ENCODE data around the gene PSAT1. TPM values are rescaled to one million over a fixed set of nuclear protein-coding genes. Genes with fewer than 3 reads are reported as not detected.

The PSAT1 gene
- total RNA-seq, 2 experiments from 2014 or later = 110 to 112 TPM

DNA sequence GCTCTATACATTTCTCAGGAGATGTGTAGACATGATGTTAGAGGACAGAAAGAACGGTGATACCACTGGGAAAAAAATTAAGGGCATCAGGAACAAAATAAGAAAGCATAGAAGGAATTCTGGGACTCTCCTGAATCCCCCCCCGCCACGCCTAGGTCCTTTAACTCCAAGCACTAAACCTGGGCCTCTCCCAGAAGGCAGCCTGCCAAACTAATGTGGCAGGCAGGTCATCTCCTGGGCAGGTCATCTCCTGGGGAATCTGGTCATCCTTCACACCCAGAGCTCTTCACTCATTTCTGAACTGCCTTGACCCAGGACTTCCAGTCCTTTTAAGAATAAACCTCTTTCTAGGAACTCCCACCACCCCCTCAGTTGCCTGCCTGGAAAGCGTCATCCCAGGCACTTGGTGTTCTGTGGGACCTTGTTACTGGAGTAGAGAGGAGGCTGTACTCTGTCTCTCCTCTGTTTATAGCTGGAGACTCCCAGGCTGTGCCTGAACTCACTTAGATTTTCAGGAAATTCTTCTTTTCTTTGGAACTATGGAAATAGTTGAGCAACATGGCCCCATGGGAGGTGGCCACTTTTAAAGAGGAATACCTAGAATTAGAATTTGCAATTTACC lies 24.1 kb downstream of the PSAT1 start:
- Mint-ChIP-seq H3K27ac (no peak overlapping the region), H3K27me3 (ENCODE audit: low read depth) (no peaks in the 10 kb centered on the region), H3K9me3 (ENCODE audit: insufficient read depth) (no peaks in the 10 kb centered on the region), H3K4me1 (ENCODE audit: low read depth) (peaks cover 7% of the 10 kb centered on the region), H3K36me3 (ENCODE audit: low read depth) (peaks cover 87% of the 10 kb centered on the region), H3K4me3 (no peak overlapping the region)
- DNase-seq = no peak
- no peak for ATAC-seq
- ChIA-PET POLR2A (no interaction called here), CTCF (no interaction called here)

GRCh38 chr9:78321505-78321904 lies 24.6 kb downstream of the PSAT1 start:
- no peak for ATAC-seq
- H3K4me1 Mint-ChIP-seq (ENCODE audit: low read depth) = peaks cover 7% of the 10 kb centered on the region
- no peak overlapping the region for H3K4me3 Mint-ChIP-seq
- no peak overlapping the region for H3K27ac Mint-ChIP-seq
- POLR2A ChIA-PET = no interaction called here
- H3K27me3 Mint-ChIP-seq (ENCODE audit: low read depth) = no peaks in the 10 kb centered on the region
- H3K9me3 Mint-ChIP-seq (ENCODE audit: insufficient read depth) = no peaks in the 10 kb centered on the region
- H3K36me3 Mint-ChIP-seq (ENCODE audit: low read depth) = peaks cover 86% of the 10 kb centered on the region
- DNase-seq = no peak
- CTCF ChIA-PET = no interaction called here

GRCh38 chr9:78324068-78324650 lies 27.2 kb downstream of the PSAT1 start:
- Mint-ChIP-seq H3K27me3 (ENCODE audit: low read depth) (no peaks in the 10 kb centered on the region), H3K4me3 (no peak overlapping the region), H3K36me3 (ENCODE audit: low read depth) (peaks cover 81% of the 10 kb centered on the region), H3K9me3 (ENCODE audit: insufficient read depth) (no peaks in the 10 kb centered on the region), H3K27ac (no peak overlapping the region), H3K4me1 (ENCODE audit: low read depth) (peaks cover 7% of the 10 kb centered on the region)
- DNase-seq (no peak), ATAC-seq (no peak)
- ChIA-PET CTCF (no interaction called here), POLR2A (no interaction called here)

GRCh38 chr9:78324682-78325081 lies 27.8 kb downstream of the PSAT1 start:
- Mint-ChIP-seq H3K36me3 (ENCODE audit: low read depth) (peaks cover 80% of the 10 kb centered on the region), H3K9me3 (ENCODE audit: insufficient read depth) (no peaks in the 10 kb centered on the region), H3K4me1 (ENCODE audit: low read depth) (peaks cover 8% of the 10 kb centered on the region), H3K4me3 (no peak overlapping the region), H3K27me3 (ENCODE audit: low read depth) (no peaks in the 10 kb centered on the region), H3K27ac (no peak overlapping the region)
- ChIA-PET POLR2A (no interaction called here), CTCF (interaction anchor here (0.8 kb wide), 1 partner anchor 45 kb away, joined by 3 read pairs; no protein-coding TSS in a partner anchor)
- no peak for ATAC-seq
- no peak for DNase-seq

DNA sequence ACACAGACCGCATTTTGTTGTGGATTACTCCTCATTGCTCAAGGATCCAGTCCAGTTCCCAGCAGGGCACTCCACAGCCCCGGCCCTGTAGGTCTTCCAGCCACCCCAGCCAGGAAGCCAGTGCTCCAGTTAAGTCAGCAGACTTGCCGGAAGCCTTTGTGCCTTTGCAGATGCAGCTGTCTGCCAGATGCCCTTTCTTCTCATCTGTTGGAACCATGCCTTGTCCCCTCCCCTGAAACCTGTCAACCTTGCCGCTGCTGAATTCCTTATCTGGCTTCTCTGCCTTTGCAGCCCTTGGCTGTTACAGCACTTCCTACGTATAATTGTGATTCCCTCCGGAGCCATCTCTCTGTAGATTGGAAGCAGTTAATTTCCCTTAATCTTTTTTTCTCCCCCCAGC lies 28.4 kb downstream of the PSAT1 start:
- POLR2A ChIA-PET = no interaction called here
- peak overlapping the region; percentile 70 for H3K27ac Mint-ChIP-seq

DNA sequence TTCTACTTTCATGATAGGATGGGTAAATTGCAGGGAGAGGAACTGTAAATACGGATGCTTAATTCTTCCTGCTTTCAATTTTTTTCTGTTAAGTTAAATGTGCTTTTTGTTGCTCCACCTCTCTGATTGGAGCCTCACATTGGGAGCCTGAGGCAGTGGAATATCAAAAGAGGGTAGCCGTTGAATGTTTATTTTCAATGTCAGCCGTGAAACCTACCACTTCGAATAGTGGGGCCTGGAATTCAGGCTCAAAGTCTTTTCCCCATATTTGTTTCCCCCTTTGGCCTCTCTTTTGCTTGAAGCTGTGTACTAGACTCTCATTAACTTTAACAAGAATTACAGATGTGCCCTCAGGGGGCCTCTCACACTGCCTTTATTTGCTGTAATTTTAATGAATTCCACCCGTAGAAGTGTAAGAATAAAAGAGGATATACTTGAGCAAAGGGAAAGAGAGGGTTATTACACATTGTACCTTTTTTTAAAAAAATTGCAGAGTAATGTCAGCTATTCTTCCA lies 29.0 kb downstream of the PSAT1 start:
- Mint-ChIP-seq H3K9me3 (ENCODE audit: insufficient read depth) (no peaks in the 10 kb centered on the region), H3K4me1 (ENCODE audit: low read depth) (peaks cover 16% of the 10 kb centered on the region), H3K36me3 (ENCODE audit: low read depth) (peaks cover 78% of the 10 kb centered on the region), H3K4me3 (no peak overlapping the region), H3K27ac (no peak overlapping the region), H3K27me3 (ENCODE audit: low read depth) (no peaks in the 10 kb centered on the region)
- ChIA-PET POLR2A (no interaction called here), CTCF (no interaction called here)
- DNase-seq = no peak
- ATAC-seq = no peak

More for the DNA sequence above, 28.4 kb downstream of the PSAT1 start:
- DNase-seq = no peak
- H3K9me3 Mint-ChIP-seq (ENCODE audit: insufficient read depth) = no peaks in the 10 kb centered on the region
- peaks cover 78% of the 10 kb centered on the region for H3K36me3 Mint-ChIP-seq (ENCODE audit: low read depth)
- ATAC-seq = no peak
- no peaks in the 10 kb centered on the region for H3K27me3 Mint-ChIP-seq (ENCODE audit: low read depth)
- peaks cover 11% of the 10 kb centered on the region for H3K4me1 Mint-ChIP-seq (ENCODE audit: low read depth)
- no peak overlapping the region for H3K4me3 Mint-ChIP-seq
- CTCF ChIA-PET = interaction anchor here (0.8 kb wide), 1 partner anchor 44 kb away, joined by 3 read pairs; no protein-coding TSS in a partner anchor

GRCh38 chr9:78326564-78326963 lies 29.6 kb downstream of the PSAT1 start:
- no peaks in the 10 kb centered on the region for H3K27me3 Mint-ChIP-seq (ENCODE audit: low read depth)
- DNase-seq = no peak
- ChIA-PET CTCF (no interaction called here), POLR2A (no interaction called here)
- H3K27ac Mint-ChIP-seq = no peak overlapping the region
- no peak for ATAC-seq
- no peak overlapping the region for H3K4me3 Mint-ChIP-seq
- H3K4me1 Mint-ChIP-seq (ENCODE audit: low read depth) = peaks cover 20% of the 10 kb centered on the region
- no peaks in the 10 kb centered on the region for H3K9me3 Mint-ChIP-seq (ENCODE audit: insufficient read depth)
- peaks cover 79% of the 10 kb centered on the region for H3K36me3 Mint-ChIP-seq (ENCODE audit: low read depth)

GRCh38 chr9:78332381-78332780 lies 35.5 kb downstream of the PSAT1 start:
- ChIA-PET POLR2A (no interaction called here), CTCF (interaction anchor here (1.3 kb wide), 1 partner anchor 38 kb away, joined by 5 read pairs; no protein-coding TSS in a partner anchor)
- no peak for ATAC-seq
- Mint-ChIP-seq H3K36me3 (ENCODE audit: low read depth) (peaks cover 68% of the 10 kb centered on the region), H3K4me3 (no peak overlapping the region), H3K27me3 (ENCODE audit: low read depth) (no peaks in the 10 kb centered on the region), H3K4me1 (ENCODE audit: low read depth) (peaks cover 13% of the 10 kb centered on the region), H3K27ac (no peak overlapping the region), H3K9me3 (ENCODE audit: insufficient read depth) (peaks cover 5% of the 10 kb centered on the region)
- DNase-seq = no peak

DNA sequence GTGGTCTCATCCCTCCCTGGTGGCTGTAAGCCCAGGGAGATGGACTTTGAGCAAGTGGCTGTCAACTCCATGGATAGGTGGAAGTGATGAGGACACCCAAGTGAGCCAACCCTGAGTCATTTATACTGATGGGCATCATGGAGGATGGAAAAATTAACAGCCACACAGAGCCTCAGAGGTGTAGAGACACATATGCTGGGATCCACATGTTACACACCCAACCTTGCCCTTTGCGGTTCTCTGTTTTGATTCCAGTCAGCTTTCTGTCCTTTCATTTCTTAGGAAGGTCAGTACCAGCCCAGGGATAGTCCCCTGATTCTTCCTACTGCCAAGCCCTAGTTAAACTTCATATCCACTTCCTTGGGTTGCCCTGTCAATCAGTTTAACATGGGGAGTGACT lies 51.9 kb downstream of the PSAT1 start:
- peaks cover 20% of the 10 kb centered on the region for H3K4me1 Mint-ChIP-seq (ENCODE audit: low read depth)
- CTCF ChIA-PET = no interaction called here
- H3K27ac Mint-ChIP-seq = no peak overlapping the region
- no peak for ATAC-seq
- H3K4me3 Mint-ChIP-seq = no peak overlapping the region
- peaks cover 5% of the 10 kb centered on the region for H3K9me3 Mint-ChIP-seq (ENCODE audit: insufficient read depth)
- no peaks in the 10 kb centered on the region for H3K27me3 Mint-ChIP-seq (ENCODE audit: low read depth)
- DNase-seq = no peak
- POLR2A ChIA-PET = interaction anchor here (0.6 kb wide), 1 partner anchor 503 kb away, joined by 3 read pairs; no protein-coding TSS in a partner anchor
- peaks cover 4% of the 10 kb centered on the region for H3K36me3 Mint-ChIP-seq (ENCODE audit: low read depth)

DNA sequence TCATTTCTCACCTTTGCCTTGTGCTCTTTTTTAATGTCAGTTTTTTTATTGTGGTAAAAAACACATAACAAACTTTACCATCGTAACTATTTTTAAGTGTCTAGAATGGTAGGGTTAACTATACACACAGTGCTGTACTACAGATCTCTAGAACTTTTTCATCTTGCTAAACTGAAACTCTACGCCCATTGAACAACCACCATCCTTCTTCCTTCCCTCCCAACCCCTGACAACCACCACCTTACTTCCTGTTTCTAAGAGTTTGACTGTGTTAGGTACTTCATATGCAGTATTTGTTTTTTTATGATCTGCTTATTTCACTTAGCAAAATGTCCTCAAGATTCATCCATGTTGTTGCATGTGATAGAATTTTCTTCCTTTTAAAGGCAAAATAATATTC lies 54.9 kb downstream of the PSAT1 start:
- peaks cover 5% of the 10 kb centered on the region for H3K9me3 Mint-ChIP-seq (ENCODE audit: insufficient read depth)
- ChIA-PET POLR2A (no interaction called here), CTCF (no interaction called here)
- no peaks in the 10 kb centered on the region for H3K27me3 Mint-ChIP-seq (ENCODE audit: low read depth)
- peak overlapping the region; percentile 36 for H3K4me3 Mint-ChIP-seq
- ATAC-seq (peak; percentile 93), DNase-seq (peak; percentile 52)
- H3K36me3 Mint-ChIP-seq (ENCODE audit: low read depth) = peaks cover 6% of the 10 kb centered on the region
- H3K27ac Mint-ChIP-seq = peak overlapping the region; percentile 85
- peaks cover 20% of the 10 kb centered on the region for H3K4me1 Mint-ChIP-seq (ENCODE audit: low read depth)

DNA sequence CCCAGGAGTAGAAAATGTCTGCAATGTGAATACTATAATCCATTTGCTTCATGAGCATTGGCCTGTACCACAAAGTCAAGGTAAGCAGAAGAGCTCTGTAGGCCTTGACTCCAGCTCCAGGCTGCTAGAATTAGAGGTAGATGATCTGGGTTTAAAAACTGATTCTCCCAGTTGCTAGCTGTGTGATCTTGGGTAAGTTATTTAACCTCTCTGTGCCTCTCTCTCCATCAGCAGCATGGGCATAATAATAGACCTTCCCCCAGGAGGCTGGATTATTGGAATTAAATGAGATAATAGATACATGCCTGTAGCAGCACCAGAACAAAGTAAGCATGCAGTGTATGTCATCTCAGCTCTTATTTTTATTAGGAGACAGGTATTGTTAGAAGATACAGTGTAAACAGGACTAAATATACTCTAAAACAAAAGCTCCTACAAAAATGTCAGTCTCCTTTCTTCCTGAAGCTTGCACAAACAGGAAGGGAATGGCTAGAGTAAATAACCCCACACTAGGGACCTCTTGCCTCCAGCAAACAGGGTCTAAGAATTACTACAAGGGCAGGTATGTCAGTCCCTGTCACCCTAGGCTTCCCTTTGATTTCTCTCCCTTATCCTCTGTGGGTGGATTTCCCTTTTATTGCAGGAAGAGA lies 57.5 kb downstream of the PSAT1 start:
- H3K9me3 Mint-ChIP-seq (ENCODE audit: insufficient read depth) = peaks cover 5% of the 10 kb centered on the region
- ATAC-seq = no peak
- POLR2A ChIA-PET = no interaction called here
- H3K36me3 Mint-ChIP-seq (ENCODE audit: low read depth) = peaks cover 6% of the 10 kb centered on the region
- no peak overlapping the region for H3K4me3 Mint-ChIP-seq
- no peaks in the 10 kb centered on the region for H3K27me3 Mint-ChIP-seq (ENCODE audit: low read depth)
- no peak overlapping the region for H3K27ac Mint-ChIP-seq
- no peak for DNase-seq
- H3K4me1 Mint-ChIP-seq (ENCODE audit: low read depth) = peaks cover 20% of the 10 kb centered on the region
- CTCF ChIA-PET = interaction anchor here (1.0 to 2.7 kb wide), 3 partner anchors 11 to 16 kb away, joined by 3 to 18 read pairs (median 4); no protein-coding TSS in a partner anchor

DNA sequence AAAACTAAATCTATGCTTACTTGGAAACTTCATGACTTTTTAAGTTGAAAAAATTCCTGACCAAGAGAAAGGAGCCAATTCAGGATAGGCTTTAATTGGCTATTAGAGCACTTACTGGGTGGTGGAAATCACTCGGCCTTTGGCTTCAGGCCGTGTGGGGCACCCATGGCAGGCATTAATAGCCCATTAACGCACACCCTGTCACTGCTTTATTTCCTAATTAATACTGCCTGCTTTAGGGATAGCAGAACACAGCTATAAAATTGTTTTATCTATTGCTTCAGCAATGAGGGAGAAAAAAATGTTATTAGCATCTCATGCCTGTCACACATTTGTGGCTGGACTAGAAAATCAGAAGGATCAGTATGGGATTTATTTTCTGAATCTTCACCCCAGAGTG lies 58.1 kb downstream of the PSAT1 start:
- ATAC-seq = no peak
- Mint-ChIP-seq H3K9me3 (ENCODE audit: insufficient read depth) (peaks cover 5% of the 10 kb centered on the region), H3K4me1 (ENCODE audit: low read depth) (peaks cover 20% of the 10 kb centered on the region), H3K27ac (no peak overlapping the region), H3K36me3 (ENCODE audit: low read depth) (peaks cover 6% of the 10 kb centered on the region), H3K4me3 (no peak overlapping the region), H3K27me3 (ENCODE audit: low read depth) (no peaks in the 10 kb centered on the region)
- DNase-seq = no peak
- POLR2A ChIA-PET = no interaction called here
- CTCF ChIA-PET = interaction anchor here (1.0 to 2.7 kb wide), 3 partner anchors 11 to 15 kb away, joined by 3 to 18 read pairs (median 4); no protein-coding TSS in a partner anchor

Measured in activated CD8-positive, alpha-beta T cell treated with anti-CD3 and anti-CD28 coated beads, Interleukin-2, amount 10 ng/mL, durations not matched to agents 7 days and 5 days (primary cell).